ENCODE results near the gene SAPCD2.
"Not testable (repeated sequence)": the region's sequence is repeated elsewhere in the genome, so short reads cannot be mapped to it uniquely, and the experiment has no call there.

The SAPCD2 gene

GRCh38 chr9:137062798-137063197 lies 7.6 kb downstream of the SAPCD2 start:
- DNase-seq = not testable (repeated sequence)

GRCh38 chr9:137062384-137062783 lies 8.0 kb downstream of the SAPCD2 start:
- no peak for DNase-seq

- DNase-seq = no peak
Measured at GRCh38 chr9:137058521-137059234, 11.7 kb downstream of the SAPCD2 start.

- no peak for DNase-seq
Measured at GRCh38 chr9:137057545-137057944, 12.8 kb downstream of the SAPCD2 start.

- no peak for DNase-seq
Measured at GRCh38 chr9:137056739-137057415, 13.5 kb downstream of the SAPCD2 start.

- DNase-seq = no peak
Measured at GRCh38 chr9:137055385-137056364, 14.7 kb downstream of the SAPCD2 start.

GRCh38 chr9:137054932-137055384 lies 15.4 kb downstream of the SAPCD2 start:
- DNase-seq = no peak

GRCh38 chr9:137053944-137054931 lies 16.1 kb downstream of the SAPCD2 start, which contains the start of gene ENTPD2:
Gene ENTPD2 (minus strand): TSS chr9:137054061. CDS start chr9:137053997, 64 bp downstream.
- peak; percentile 47 for DNase-seq

GRCh38 chr9:137052998-137053943 lies 17.1 kb downstream of the SAPCD2 start:
- DNase-seq = no peak

GRCh38 chr9:137052293-137052692 lies 18.1 kb downstream of the SAPCD2 start:
- DNase-seq = no peak

- no peak for DNase-seq
Measured at GRCh38 chr9:137051145-137051724, 19.1 kb downstream of the SAPCD2 start.

GRCh38 chr9:137050570-137050969 lies 19.8 kb downstream of the SAPCD2 start:
- no peak for DNase-seq

GRCh38 chr9:137049544-137050449 lies 20.6 kb downstream of the SAPCD2 start:
- DNase-seq = peak; percentile 57

GRCh38 chr9:137048655-137049543 lies 21.5 kb downstream of the SAPCD2 start:
- no peak for DNase-seq

GRCh38 chr9:137046088-137046787 lies 24.1 kb downstream of the SAPCD2 start, which contains the start of gene NPDC1:
Gene NPDC1 (minus strand): TSS chr9:137046177. CDS start chr9:137045989, 188 bp downstream.
- peak; percentile 80 for DNase-seq

- DNase-seq = no peak
Measured at GRCh38 chr9:137045294-137046087, 24.9 kb downstream of the SAPCD2 start.

Data from stimulated activated CD4-positive, alpha-beta T cell treated with anti-CD3 and anti-CD28 coated beads, Interleukin-12 subunit alpha, Interleukin-12 subunit beta, amount 100 ng/mL, for 4 hours (primary cell).